ENCODE data around the gene UPK1B. TPM values are rescaled to one million over a fixed set of nuclear protein-coding genes. Genes with fewer than 3 reads are reported as not detected.

UPK1B gene
- total and polyA plus RNA-seq, 11 donors = 20.4 TPM; not detected in 10

GRCh38 chr3:119230071-119230470 lies 56.7 kb downstream of the UPK1B start:
- TF ChIP-seq POLR2A (IDR thresholded peaks at IDR 0.05) (no peak), CTCF (IDR thresholded peaks at IDR 0.05) (no peak)
- Histone ChIP-seq H3K4me1 (peaks cover 0 to 6% (median under 1%) of the 10 kb centered on the region in 12 donors), H3K27me3 (no peaks in the 10 kb centered on the region), H3K4me3 (no peak overlapping the region), H3K9me3 (no peaks in the 10 kb centered on the region), H3K36me3 (peaks cover 0 to 92% (median 82%) of the 10 kb centered on the region in 9 donors), H3K27ac (no peak overlapping the region)
- intact Hi-C loops (cut with DNase I) = loop anchor here in 1 of 10 donors (10.0 kb wide), 1 partner anchor 345 kb away; no protein-coding TSS in a partner anchor
- WGBS, 4 donors = 84 to 92% (median 88%) methylated on average over 7 of the region's 7 CpGs
- no peak for DNase-seq
- no peak for ATAC-seq

GRCh38 chr3:119230745-119231144 lies 57.3 kb downstream of the UPK1B start:
- DNase-seq (no peak), ATAC-seq (no peak)
- no peak overlapping the region for H3K4me3 ChIP-seq
- TF ChIP-seq CTCF (IDR thresholded peaks at IDR 0.05) = no peak
- no peak for TF ChIP-seq POLR2A (IDR thresholded peaks at IDR 0.05)
- no peak overlapping the region for H3K27ac ChIP-seq
- H3K4me1 ChIP-seq = peaks cover 0 to 12% (median 2%) of the 10 kb centered on the region in 12 donors
- H3K27me3 ChIP-seq = no peaks in the 10 kb centered on the region
- H3K36me3 ChIP-seq = peaks cover 0 to 93% (median 83%) of the 10 kb centered on the region in 9 donors
- intact Hi-C loops (cut with DNase I) = loop anchor here in 1 of 10 donors (10.0 kb wide), 1 partner anchor 346 kb away; no protein-coding TSS in a partner anchor
- H3K9me3 ChIP-seq = no peaks in the 10 kb centered on the region

- TF ChIP-seq CTCF (IDR thresholded peaks at IDR 0.05) (no peak), POLR2A (IDR thresholded peaks at IDR 0.05) (no peak)
- Histone ChIP-seq H3K27me3 (no peaks in the 10 kb centered on the region), H3K27ac (peak overlapping the region in 1 of 12 donors; percentile 10), H3K36me3 (peaks cover 0 to 68% (median 50%) of the 10 kb centered on the region in 9 donors), H3K4me1 (peaks cover 0 to 39% (median 14%) of the 10 kb centered on the region in 12 donors), H3K4me3 (no peak overlapping the region), H3K9me3 (no peaks in the 10 kb centered on the region)
- no peak for DNase-seq
- no peak for ATAC-seq
- 56 to 68% (median 59%) methylated on average over 1 of the region's 1 CpG for WGBS, 4 donors
- intact Hi-C loops (cut with DNase I) = loop anchor here in 1 of 10 donors (10.0 kb wide), 1 partner anchor 350 kb away; no protein-coding TSS in a partner anchor
Observed at GRCh38 chr3:119234610-119235009, 61.2 kb downstream of the UPK1B start.

- H3K4me3 ChIP-seq = no peak overlapping the region
- intact Hi-C loops (cut with DNase I) = loop anchor here in 1 of 10 donors (10.0 kb wide), 1 partner anchor 350 kb away; no protein-coding TSS in a partner anchor
- peaks cover 0 to 62% (median 45%) of the 10 kb centered on the region in 9 donors for H3K36me3 ChIP-seq
- ATAC-seq (no peak), DNase-seq (no peak)
- H3K27ac ChIP-seq = peak overlapping the region in 1 of 12 donors; percentile 10
- WGBS, 4 donors = 43 to 80% (median 71%) methylated on average over 1 of the region's 1 CpG
- peaks cover 0 to 45% (median 17%) of the 10 kb centered on the region in 12 donors for H3K4me1 ChIP-seq
- TF ChIP-seq POLR2A (IDR thresholded peaks at IDR 0.05) (no peak), CTCF (IDR thresholded peaks at IDR 0.05) (no peak)
- no peaks in the 10 kb centered on the region for H3K27me3 ChIP-seq
- no peaks in the 10 kb centered on the region for H3K9me3 ChIP-seq
Observed at GRCh38 chr3:119235151-119235550, 61.8 kb downstream of the UPK1B start.

Measured in heart left ventricle (tissue), 16 donors.